GM19239 (cell line): ENCODE measurements around the gene TANC1.

Source experiments
- DNase-seq: peaks from one replicate; pipeline ENCODE4 v3.0.0; 2011; ENCODE audit warnings: low spot score; ENCODE audit not compliant: insufficient read length
- FAIRE-seq: peaks from 2 replicates; lab custom pipeline; 2011; peaks lifted over from hg19 to GRCh38; lab: Jason Lieb, UNC

The TANC1 gene

GRCh38 chr2:159103411-159103810 lies 135.0 kb downstream of the TANC1 start:
- DNase-seq (no peak), FAIRE-seq (no peak)

- FAIRE-seq: no peak
- DNase-seq: no peak
Observed at GRCh38 chr2:159106109-159106508, 137.7 kb downstream of the TANC1 start.

GRCh38 chr2:159108181-159108893 lies 139.9 kb downstream of the TANC1 start:
- no peak for DNase-seq
- FAIRE-seq: no peak

GRCh38 chr2:159109517-159109916 lies 141.1 kb downstream of the TANC1 start:
- DNase-seq (no peak), FAIRE-seq (no peak)

GRCh38 chr2:159110784-159111183 lies 142.3 kb downstream of the TANC1 start:
- DNase-seq (no peak), FAIRE-seq (no peak)

- FAIRE-seq (no peak), DNase-seq (no peak)
Observed at GRCh38 chr2:159111346-159111927, 143.0 kb downstream of the TANC1 start.

GRCh38 chr2:159114835-159115234 lies 146.4 kb downstream of the TANC1 start:
- FAIRE-seq (no peak), DNase-seq (no peak)

- no peak for DNase-seq
- no peak for FAIRE-seq
Observed at GRCh38 chr2:159116922-159117321, 148.5 kb downstream of the TANC1 start.

GRCh38 chr2:159117658-159118057 lies 149.2 kb downstream of the TANC1 start:
- DNase-seq (no peak), FAIRE-seq (no peak)

GRCh38 chr2:159118115-159118858 lies 149.8 kb downstream of the TANC1 start:
- DNase-seq (peak; percentile 29), FAIRE-seq (peak; percentile 77)

GRCh38 chr2:159118859-159119500 lies 150.5 kb downstream of the TANC1 start:
- DNase-seq: no peak
- FAIRE-seq: no peak

- DNase-seq (no peak), FAIRE-seq (no peak)
Observed at GRCh38 chr2:159119652-159120257, 151.3 kb downstream of the TANC1 start.

GRCh38 chr2:159123786-159124185 lies 155.3 kb downstream of the TANC1 start:
- no peak for FAIRE-seq
- DNase-seq: no peak

GRCh38 chr2:159124441-159124911 lies 156.0 kb downstream of the TANC1 start:
- FAIRE-seq: no peak
- DNase-seq: no peak

- no peak for DNase-seq
- FAIRE-seq: no peak
Observed at GRCh38 chr2:159124931-159125467, 156.6 kb downstream of the TANC1 start.

- DNase-seq (no peak), FAIRE-seq (no peak)
Observed at GRCh38 chr2:159125858-159126257, 157.4 kb downstream of the TANC1 start.

- FAIRE-seq (no peak), DNase-seq (no peak)
Observed at GRCh38 chr2:159126432-159127022, 158.1 kb downstream of the TANC1 start.

- FAIRE-seq: no peak
- no peak for DNase-seq
Observed at GRCh38 chr2:159128191-159128590, 159.8 kb downstream of the TANC1 start.

GRCh38 chr2:159129269-159129668 lies 160.8 kb downstream of the TANC1 start:
- DNase-seq (no peak), FAIRE-seq (no peak)

GRCh38 chr2:159129824-159130223 lies 161.4 kb downstream of the TANC1 start:
- FAIRE-seq (no peak), DNase-seq (no peak)
